ENCODE measurements around the gene CATSPERZ.

DNA sequence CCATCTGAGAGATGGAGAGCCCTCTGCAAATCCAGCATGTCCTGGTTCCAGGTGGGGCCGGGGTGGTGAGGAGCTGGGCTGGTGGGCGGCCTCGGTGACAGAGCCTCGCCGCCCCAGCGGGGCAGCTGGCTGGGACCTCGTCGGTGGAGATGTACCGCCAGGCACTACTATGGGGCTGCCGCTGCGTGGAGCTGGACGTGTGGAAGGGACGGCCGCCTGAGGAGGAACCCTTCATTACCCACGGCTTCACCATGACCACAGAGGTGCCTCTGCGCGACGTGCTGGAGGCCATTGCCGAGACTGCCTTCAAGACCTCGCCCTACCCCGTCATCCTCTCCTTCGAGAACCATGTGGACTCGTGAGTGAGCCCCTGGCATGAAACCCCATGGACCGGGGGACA lies 41.8 kb upstream of the CATSPERZ start:
- no peak for TF ChIP-seq POLR2A (IDR thresholded peaks at IDR 0.05; ENCODE audit: low read depth, low read length)
- no peak for TF ChIP-seq POLR2AphosphoS5 (IDR thresholded peaks at IDR 0.05; ENCODE audit: low read depth, low read length)
- TF ChIP-seq TAF1 (IDR thresholded peaks at IDR 0.05; ENCODE audit: borderline replicate concordance, low read depth, low read length) = no peak
